TTC549 (cell line): ENCODE data around the gene DTNBP1.
A peak's percentile ranks its signal among the peaks of the same experiment; 100 is the strongest.
"Not testable (repeated sequence)": the region's sequence is repeated elsewhere in the genome, so short reads cannot be mapped to it uniquely, and the experiment has no call there.

Experiments used
- FAIRE-seq: peaks from 2 replicates; lab custom pipeline; 2012; peaks lifted over from hg19 to GRCh38; lab: Jason Lieb, UNC

The DTNBP1 gene

DNA sequence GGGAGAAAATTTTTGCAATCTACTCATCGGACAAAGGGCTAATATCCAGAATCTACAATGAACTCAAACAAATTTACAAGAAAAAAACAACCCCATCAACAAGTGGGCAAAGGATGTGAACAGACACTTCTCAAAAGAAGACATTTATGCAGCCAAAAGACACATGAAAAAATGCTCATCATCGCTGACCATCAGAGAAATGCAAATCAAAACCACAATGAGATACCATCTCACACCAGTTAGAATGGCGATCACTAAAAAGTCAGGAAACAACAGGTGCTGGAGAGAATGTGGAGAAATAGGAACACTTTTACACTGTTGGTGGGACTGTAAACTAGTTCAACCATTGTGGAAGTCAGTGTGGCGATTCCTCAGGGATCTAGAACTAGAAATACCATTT lies 4.1 kb upstream of the DTNBP1 start:
- not testable (repeated sequence) for FAIRE-seq

DNA sequence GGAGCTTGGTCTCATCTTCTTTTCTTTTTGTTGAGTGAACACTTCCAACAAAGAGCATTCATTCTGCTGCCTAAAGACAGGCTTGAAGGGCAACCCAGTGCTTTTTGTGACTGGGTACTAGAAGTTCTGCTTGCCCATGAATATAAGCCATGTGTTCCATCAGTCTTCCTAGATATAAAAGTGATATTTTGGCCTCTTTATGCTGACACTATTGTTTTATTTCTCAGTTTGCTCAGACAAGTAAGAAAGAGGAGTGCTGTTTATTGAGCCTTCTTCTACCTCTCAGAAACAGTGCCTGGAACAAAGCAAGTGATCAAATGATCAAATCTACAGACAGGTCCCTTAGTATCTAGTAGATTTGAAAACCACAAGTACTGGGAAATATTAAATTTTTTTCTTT lies 2.4 kb upstream of the DTNBP1 start:
- FAIRE-seq, result no peak

DNA sequence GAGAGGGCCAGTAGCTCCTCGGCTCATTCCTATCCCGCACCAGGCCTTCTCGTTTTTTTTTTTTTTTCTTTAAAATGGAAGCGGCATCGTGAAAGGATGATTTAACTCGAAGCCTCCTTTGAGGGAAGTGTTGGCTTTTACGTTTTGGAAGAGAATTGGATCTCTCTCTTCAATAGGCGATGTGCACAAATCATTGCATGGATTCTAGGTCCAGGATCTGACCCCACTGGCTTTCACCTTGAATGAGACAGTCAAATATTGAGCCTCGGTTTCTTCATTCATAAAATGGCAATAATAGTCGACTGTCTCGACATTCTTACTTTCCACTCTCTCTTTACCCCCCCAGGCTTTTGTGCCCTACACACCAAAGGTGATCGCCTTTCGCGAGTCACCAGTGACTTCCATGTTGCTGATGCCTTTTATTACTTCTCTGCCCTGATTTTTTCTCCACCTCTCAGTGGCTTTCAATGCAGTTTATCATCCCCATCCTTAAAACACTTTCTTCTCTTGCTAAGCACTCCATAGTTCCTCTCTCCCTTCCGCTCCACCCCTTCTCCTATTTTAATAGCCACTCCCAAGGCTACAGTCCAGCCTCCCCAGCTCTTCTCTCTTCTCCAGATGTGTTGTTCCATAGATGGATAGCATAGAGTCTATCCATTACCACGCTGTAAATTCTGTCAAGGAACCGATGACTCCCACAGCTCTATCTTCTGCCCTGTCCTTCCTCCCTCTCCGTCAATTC lies 473 bp upstream of the DTNBP1 start:
- no peak for FAIRE-seq

DNA sequence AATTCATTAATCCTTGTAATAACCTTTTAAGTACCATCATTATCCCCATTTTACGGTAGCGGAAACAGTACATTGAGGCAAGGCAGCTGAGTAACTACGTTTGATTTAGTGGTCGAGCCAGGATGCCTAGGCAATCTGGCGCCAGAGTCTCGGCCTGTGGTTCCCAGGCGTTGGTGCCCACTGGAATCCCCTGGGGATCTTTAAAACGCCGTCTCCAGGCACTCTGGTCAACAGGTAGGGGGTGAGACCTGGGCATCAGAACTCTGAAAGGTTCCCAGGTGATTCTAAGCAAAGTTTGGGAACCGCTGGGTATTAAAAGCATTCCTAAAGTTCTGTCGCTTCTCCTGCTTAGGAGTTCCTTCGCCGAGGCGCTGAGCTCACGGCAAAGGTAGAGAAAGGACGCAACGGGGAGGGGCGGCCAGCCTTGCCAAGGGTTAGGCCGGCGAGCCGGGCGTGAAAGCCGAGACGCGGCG lies 939 bp downstream of the DTNBP1 start:
- no peak for FAIRE-seq

DNA sequence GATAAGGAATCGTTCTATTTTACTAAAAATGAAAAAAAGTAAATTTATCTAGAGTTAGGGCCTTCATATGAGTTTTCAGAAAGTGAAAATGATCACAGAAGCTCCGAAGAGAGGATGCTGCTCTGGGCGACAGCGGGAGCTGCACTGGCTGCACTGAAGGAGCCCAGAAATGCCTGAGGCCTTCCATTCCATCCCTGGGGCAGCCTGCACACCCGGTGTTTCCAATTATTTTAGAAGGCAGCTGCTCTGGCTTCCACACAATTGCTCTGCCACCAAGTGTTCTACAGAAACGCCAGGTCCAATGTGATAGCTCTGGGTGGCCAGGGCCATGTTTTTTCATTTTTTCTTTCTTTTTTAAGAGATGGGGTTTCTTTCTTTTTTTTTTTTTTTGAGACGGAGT lies 3.6 kb downstream of the DTNBP1 start:
- FAIRE-seq, result no peak

DNA sequence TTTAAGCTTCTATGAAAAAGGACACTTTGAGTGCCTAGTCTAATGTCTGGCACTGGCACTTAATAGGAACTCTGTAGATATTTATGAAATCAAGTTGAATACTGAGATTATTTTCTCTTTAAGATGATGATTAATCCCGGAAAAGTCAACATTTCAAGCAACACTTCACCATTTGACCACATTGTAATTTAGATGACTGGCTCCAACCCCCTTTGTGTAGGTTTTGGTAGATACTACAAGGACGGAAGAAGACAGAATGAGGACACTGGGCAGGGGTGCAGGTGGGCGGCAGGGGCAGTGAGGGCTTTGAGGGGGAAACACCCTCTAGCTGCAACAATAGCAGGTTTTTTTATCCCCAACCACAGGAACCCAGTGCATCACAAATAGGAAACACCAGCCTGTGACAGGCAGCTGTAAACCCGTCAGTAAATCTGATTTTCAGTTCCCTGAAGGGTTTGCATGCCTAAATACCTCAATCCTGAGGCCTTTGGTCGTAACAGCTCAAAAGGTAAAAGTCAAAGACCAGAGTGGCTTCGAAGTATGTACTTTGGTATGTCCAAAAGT lies 4.6 kb downstream of the DTNBP1 start:
- FAIRE-seq, result no peak

DNA sequence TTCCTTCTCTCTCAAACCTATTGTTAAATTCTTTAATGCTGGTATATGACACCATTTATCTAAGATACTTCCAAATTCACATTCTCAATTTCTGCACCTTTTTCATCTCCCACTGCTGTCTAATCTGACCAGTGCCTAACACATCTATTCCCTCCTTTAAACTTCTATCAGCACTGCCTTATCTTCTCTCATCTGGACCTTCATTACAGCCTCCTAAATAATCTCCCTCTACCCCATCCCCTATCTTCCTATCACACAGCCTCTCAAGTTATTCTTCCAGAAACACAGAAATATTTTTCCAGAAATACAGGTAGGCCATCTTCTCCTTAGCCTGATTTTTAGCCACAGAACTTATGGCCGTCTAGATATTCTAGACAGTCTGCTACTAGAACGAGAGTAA lies 5.5 kb downstream of the DTNBP1 start:
- no peak for FAIRE-seq

DNA sequence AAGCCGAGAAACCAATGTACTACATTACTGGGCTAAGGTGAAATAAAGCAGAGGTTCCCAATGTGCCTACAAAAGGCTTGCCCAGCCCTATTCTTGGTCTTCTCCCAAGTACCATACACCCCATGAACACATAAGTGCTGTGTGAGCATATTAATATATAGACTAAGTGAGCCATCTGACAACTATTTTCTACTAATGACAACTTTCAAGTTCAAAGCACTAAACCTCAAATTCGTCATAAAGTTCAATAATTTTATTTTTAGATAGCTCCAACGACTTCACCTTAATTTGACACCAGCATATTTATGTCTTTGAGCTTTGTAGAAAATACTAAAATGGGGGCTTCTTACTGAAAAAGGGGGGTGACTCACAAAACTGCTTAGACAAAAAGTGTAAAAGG lies 6.7 kb downstream of the DTNBP1 start:
- FAIRE-seq, result no peak

DNA sequence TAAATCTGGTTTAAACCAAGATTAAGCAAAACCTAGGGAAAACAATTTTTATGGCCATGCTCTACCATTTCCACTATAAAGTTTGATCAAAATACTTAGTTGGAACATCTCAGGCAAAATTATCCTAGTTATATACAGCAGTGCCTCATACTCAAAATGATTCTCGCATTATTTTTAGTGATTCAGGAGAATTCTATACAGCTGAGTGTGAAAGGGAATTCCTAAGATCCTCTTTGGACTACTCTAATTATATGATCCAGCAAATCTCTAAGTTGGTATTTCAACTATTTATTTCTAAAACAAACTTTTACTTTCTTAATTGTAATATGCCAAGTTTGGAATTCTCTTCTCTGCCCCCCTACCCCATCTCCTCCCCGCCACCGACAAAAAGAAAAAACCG lies 8.6 kb downstream of the DTNBP1 start:
- no peak for FAIRE-seq

DNA sequence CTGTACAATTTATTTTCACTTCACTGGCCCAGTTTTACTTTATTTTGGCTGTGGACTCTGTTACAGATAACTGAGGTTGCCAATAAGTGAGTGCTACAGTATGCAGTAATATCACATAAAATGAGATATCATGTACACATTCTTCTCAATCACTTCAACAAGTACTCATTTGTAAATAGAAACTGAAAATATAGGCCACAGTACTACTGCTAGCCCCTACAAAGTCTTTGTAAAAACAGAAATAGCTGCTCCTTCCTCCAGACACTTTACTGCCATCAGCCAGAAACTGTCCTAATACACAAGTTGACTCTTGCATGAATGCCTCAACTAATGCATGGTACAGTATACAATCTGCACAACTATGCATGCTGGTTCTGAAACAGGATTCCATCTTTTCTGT lies 9.2 kb downstream of the DTNBP1 start:
- no peak for FAIRE-seq

DNA sequence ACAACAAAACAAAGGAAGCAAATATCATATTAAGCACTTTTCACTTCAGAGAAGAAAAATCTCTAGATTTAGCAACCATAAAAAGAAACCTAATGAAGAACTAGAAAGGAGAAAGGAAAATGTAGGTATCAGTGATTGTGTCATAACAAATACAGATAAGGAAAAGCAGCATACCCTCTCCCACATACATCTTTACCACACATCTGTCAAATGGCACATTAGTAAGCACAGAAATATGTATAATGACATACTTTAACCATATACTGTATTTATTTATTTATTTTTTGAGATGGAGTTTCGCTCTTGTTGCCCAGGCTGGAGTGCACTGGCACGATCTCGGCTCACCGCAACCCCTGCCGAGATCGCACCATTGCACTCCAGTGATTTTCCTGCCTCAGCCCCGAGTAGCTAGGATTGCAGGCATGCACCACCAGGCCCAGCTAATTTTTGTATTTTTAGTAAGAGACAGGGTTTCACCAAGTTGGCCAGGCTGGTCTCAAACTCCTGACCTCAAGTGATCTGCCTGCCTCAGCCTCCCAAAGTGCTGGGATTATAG lies 12.7 kb downstream of the DTNBP1 start:
- FAIRE-seq, result not testable (repeated sequence)

DNA sequence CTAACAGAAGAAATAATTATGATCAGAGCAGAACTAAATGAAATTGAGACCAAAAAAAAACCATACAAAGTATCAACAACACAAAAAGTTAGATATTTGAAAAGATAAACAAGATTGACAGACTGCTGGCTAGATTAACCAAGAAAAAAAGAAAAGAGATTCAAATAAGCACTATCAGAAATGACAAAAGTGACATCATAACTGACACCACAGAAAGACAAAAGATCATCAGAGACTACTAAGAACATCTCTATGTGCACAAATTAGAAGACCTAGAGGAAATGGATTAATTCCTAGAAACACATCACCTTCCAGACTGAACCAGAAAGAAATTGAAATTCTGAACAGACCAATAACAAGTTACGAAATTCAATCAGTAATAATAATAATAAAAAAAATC lies 17.9 kb downstream of the DTNBP1 start:
- no peak for FAIRE-seq

DNA sequence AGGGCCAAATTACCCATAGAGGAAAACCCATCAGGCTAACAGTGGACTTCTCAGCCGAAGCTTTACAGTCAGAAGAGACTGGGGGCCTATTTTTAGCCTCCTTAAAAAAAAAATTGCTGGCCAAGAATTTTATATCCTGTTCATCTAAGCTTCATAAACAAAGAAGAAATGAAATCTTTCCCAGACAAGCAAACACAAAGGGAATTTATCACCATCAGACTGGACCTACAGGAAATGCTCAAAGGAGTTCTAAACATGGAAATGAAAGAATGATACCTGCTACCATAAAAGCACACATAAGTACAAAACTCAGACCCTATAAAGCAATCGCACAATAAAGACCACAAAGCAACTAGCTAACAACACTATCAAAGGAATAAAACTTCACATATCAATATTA lies 19.3 kb downstream of the DTNBP1 start:
- FAIRE-seq, result no peak

DNA sequence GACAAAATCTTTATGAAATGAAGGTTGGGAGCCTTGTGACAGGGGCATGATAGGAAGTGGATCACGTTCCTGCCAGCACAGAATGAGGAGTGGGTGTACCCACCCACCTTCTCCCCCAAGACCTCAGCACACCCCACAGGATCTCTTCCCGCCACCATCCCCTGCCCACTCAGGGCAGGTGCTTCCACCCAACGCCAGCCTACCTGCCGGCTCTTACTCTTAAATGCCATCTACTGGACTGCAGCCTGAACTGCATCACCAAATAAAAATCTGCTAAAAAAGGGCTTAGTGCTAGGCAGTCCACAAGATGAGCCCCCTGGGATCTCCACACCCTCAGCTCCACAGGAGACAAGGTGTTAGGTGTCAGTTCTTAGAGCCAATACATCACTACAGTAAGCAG lies 20.6 kb downstream of the DTNBP1 start:
- no peak for FAIRE-seq

DNA sequence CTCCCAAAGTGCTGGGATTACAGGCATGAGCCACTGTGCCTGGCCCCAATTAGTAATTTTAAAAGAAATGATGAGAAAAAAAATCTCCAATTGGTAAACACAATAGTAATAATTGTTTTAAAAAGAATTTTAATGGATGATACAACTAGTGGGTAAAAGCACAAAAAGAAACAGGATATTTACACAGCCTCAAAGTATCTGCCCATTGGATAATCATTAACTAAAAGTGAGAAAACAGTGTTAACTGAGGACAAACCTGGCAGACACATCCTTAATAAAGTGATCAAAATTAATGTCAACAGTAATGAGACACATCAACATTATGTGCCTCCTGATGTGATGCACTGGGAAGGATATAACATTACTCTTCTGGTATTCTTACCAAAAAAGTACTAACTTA lies 24.5 kb downstream of the DTNBP1 start:
- no peak for FAIRE-seq

DNA sequence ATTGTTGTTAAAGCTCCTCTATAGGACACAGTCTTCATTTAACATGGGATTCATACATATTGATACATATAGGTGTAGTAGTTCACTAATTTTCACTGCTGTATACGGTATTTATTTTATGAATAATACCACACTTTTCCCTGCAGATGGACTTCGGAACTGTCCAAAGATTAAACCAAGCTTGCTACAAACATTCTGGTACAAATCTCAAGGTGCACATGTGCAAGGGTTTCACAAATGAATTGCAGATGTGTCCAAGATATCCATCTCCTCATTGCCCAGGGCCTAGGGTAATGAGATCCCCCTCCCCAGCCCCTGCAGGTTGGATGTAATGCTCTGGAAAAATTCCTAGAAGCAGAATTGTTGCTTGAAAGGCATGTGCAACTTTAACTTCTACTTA lies 31.4 kb downstream of the DTNBP1 start:
- FAIRE-seq, result no peak

DNA sequence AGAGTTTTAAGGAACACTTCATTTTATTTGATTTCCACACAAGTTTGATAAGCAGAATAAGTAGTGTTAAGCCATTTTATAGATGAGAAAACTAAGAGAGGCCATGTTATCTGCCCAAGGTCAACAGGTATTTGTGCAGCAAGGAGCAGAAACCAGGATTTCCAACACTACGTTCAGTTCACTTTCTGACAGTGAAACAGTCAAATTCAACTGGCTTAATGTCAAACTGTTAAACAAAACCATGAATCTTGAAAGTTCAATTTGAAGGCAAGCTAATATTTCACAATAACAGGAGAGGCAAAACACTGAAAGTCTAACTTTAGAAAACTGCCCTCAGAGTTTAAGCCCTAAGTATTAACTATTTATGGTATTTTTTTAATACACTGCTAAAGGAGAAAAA lies 32.6 kb downstream of the DTNBP1 start:
- no peak for FAIRE-seq

DNA sequence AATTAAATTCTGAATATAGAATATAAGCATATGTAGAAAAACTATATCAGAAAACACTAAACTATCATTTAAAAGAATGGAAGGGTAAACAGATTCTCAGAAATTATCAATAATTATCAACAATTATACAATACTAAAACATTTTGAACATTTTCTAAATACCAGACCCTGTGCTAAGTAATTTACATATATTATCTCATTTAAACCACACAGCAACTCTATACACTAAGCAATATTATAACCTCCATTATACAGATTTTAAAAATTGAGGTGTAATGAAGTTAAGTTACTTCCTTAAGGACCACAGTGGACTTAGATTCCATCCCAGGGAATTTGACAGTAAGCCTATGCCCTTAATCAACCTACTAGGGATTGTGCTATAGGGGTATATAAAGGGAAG lies 33.3 kb downstream of the DTNBP1 start:
- no peak for FAIRE-seq

DNA sequence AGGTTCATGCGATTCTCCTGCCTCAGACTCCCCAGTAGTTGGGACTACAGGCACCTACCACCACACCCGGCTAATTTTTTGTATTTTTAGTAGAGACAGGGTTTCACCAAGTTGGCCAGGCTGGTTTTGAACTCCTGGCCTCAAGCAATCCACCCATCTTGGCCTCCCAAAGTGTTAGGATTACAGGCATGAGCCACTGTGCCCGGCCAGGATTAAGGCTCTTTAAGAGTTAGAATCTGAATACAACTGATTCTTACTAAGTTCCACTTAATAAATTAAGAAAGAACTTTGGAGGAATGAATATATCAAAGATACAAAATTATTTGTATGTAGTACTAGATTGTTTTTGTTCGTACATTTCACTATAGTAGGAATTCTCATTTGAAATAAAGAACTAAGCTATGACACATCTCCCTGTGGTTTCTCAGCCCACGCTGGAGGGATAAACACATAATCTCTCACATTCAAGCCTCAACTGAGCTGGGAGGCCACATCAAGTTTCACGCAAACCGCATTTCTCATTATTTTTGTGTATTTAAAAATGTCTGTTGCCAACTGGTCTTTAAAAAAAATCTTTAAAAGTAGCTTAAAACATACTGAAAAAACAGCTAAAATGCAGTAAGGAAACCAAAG lies 34.2 kb downstream of the DTNBP1 start:
- no peak for FAIRE-seq

DNA sequence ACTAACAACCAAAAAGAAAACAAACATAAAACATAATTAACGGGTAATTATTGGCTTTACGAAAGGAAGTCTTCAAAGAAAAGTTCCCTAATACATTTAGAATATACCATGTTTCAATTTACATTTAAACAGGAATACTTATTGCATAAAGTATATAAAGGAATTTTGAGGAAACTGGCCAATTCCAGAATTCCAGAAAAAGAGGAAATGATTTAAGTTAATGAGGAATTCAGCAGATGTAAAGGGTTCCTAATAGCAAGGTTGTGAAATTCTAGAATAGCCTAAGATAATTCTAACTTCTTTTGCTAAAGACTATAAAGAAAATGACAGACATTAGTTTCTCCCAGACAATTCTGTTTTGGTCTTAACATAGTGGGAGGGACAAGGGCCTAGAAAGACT lies 35.0 kb downstream of the DTNBP1 start:
- FAIRE-seq, result peak; percentile 7

DNA sequence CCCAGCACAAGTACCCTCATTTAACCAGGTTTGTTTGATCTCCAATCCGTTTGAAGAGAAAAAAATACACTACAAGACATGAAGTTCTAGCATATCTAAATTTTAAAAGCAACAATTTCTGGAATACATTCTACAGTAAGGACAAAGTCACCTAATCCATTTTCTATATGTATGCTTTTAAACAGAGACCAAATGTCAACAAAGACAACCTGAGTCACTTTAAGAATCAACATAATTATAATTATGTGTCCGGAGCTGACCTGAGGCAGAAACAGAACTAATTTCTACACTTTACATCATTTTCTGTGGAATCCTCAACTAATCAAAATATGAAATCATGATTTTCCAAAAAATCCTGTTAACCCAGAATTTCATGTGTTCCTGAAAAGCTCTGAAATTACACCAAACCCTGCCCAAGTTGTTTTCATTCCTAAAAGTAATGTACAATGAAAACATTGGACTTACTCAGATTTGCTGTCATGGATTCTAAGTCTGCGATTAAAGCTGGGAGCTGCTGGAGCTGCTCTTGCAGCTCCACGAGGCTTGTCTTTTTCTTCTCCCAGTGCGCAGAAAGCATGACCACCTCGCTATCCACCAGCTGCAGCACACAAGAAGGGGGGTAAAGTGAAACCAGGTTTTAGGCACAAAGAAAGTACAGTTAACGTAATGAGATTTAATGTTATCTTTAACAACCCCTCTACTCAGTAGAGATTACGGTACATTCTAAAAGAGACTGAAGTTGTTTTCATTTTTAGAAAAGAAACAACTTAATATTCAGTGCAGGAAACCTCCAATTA lies 35.8 kb downstream of the DTNBP1 start:
- FAIRE-seq, result no peak

DNA sequence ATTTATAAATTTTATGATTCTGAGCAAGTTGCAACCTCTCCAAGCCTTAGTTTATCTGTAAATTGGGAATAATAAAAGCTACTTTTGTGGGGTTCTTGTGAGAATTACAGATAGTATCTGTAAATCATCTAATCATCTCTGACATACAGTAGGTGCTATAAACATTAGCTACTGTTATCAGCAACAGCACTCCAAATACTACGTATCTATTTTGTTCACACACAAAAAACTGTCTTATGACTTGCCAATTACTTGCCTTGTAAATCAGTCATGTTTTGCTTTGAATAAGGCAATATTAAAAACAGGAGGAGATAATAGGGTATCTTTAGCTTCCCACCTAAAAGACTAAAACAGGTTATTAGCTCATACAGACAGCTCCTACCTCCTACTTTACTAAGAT lies 36.7 kb downstream of the DTNBP1 start:
- no peak for FAIRE-seq
